Measurements from ENCODE around the gene PPARA.

Gene PPARA

GRCh38 chr22:46110215-46110614, 40.1 kb upstream of the PPARA start:
- peak overlapping the region; percentile 53; the same call in 1 of the 2 replicates for H3K27ac ChIP-seq
- no peak for TF ChIP-seq CTCF (conservative IDR thresholded peaks at IDR 0.05)

DNA sequence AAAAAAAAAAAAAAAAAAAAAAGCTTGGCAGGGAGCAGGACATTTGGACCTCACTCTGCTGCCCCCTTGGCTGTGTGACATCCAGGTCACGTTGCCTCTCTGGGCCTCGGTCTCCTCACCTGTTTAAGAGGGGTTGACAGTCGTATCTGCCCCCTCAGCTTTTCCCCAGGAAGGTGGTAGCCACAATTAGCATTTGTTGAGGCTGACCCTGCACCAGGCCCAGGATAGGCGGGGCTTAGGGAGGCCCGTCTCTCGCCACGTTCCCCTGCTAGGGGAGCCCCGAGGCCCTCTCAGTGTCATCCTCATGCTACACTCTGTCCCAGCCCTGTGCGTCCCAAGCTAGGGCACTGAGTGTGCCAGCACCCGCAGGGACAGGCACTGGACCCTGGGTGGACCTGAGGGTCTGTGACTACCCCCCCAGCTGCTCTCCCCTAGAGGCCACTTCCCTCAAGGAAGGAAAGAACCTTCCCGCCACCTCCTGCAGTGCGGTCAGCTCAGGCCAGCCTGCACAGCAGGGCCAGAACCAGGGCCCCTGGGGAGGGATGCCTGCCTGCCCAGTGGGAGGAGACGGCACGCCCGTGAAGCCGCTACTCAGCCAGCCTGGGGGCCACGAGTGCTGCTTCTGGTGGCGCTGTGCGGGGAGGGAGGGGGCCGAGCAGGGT, 38.5 kb upstream of the PPARA start:
- no peak for TF ChIP-seq CTCF (conservative IDR thresholded peaks at IDR 0.05)
- H3K27ac ChIP-seq = no peak overlapping the region; the same call in 1 of the 2 replicates

DNA sequence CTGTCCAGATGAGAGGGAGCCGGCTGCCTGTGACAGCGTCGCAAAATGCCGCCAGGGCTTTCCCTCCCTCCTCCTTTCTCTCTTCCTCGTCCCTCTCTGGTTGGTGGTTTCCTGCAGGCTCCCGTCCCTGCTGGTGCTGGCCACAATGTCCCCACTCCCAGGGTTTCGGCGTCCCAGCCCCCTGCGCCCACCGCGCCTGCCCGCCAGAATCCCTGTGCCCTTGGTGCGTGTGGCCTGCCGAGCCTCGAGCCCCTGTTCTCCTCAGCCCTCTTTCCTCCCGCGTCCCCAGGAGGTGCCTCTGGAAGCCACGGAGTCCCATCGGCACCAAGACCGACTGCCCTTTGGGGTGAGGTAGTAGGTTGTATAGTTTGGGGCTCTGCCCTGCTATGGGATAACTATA, 37.9 kb upstream of the PPARA start:
- H3K27ac ChIP-seq = no peak overlapping the region

GRCh38 chr22:46113110-46113909, 37.0 kb upstream of the PPARA start:
- H3K27ac ChIP-seq = no peak overlapping the region
- TF ChIP-seq CTCF (conservative IDR thresholded peaks at IDR 0.05) = no peak

More for the DNA sequence above, 37.9 kb upstream of the PPARA start:
- no peak for TF ChIP-seq CTCF (conservative IDR thresholded peaks at IDR 0.05)

- no peak overlapping the region; the same call in 1 of the 2 replicates for H3K27ac ChIP-seq
- no peak for TF ChIP-seq CTCF (conservative IDR thresholded peaks at IDR 0.05)
Observed at GRCh38 chr22:46113910-46114517, 36.3 kb upstream of the PPARA start.

DNA sequence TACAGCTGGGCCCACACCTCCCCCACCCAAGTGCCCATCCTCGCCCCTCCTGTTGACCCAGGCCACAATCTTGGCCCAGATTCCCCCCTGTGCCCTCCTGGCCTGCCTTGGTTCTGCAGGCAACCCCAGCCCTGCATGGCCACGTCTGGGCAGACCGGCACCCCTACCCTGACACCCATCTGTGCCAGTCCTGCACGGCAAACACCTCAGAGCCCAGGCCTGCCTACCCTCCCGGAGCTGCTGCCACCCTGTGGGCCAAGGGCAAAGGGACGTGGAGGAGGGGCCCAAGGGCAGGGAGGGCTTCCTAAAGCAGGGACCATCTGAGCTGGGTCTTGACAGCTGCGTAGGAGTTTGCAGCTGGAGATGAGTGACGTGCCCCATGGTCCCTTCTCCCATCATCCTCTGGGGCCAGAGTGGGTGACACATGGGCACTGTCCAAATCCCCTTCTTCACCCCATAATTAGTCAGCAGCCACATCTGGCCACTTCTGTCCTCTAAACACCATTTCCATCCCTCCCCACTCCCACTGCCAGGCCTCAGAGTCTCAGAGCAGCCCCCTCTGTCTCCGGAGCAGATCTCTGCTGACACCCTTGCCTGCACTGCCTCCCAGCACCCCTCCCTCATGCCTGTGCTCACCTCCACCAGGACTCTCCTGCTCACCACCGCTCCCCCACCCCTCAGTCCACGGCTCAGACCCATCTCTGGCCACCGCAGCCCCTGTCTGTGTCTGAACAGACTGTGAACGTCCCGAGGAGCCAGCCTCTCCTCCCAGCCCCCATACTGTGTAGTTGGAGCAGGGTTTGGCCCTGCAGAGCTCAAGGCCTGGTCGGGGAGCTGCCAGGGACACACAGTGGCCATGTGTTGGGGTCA, 35.6 kb upstream of the PPARA start:
- no peak for TF ChIP-seq CTCF (conservative IDR thresholded peaks at IDR 0.05)
- no peak overlapping the region; the same call in 1 of the 2 replicates for H3K27ac ChIP-seq

DNA sequence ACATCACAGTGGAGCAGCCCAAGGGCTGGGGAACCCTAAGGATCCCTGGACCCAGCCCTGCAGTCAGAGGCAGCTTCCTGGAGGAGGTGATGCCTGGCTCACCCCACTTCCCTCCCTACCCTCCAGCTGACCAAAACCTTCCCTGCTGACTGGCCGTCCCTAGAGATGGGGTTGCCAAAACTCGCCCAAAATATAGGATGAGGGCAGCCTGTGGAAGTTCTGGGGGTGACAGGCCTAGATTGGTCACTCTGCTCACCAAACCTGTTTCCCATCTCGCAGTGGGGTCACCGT, 35.0 kb upstream of the PPARA start:
- no peak overlapping the region for H3K27ac ChIP-seq
- no peak for TF ChIP-seq CTCF (conservative IDR thresholded peaks at IDR 0.05)
